ENCODE measurements around the gene DDHD1. TPM values are rescaled to one million over a fixed set of nuclear protein-coding genes. Genes with fewer than 3 reads are reported as not detected.
"Not testable (repeated sequence)": the region's sequence is repeated elsewhere in the genome, so short reads cannot be mapped to it uniquely, and the experiment has no call there.

DDHD1 gene
- polyA plus RNA-seq, 3 donors = 1.5 to 4.7 (median 4.5) TPM

DNA sequence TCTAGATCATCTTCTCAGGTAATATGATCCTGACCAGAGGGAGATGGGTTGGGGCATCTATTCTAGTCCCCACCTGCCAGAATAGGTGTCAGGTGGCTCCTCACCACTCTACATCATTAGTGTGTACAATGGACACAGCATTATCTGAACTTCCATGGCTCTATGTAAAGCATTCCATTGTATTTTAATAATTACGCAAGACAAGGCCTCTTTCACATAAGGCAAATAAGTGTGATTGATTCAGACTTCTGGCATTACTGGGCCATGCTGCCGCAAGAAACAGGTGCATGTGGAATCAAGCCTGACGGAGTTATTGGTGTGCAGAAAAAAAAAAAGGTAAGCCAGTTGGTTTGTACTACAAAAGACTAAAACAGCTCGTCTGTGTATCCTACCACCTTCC, 3.1 kb upstream of the DDHD1 start:
- H3K27ac ChIP-seq (ENCODE audit: low read depth, low read length) = no peak overlapping the region
- 66 to 97% (median 93%) methylated on average over 4 of the region's 4 CpGs for WGBS, 3 donors

DNA sequence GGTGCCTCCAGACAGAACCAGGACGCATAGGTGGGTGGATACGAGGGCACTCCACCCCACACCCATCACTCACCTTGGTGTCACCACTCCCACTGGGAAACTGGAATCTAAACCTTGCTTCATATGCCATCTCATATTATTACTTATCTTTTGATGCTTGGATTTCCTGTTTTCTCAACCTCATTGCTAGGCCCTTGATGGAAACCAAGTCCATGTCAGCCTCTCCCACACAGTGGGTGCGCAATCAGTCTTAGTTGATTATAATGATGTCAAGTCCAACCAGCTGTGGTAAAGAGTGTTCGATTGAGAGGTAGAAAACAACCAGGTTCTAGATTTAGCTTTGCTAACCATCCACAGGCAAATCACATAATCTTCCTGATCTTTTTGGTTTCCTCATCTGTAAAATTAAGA, 584 bp upstream of the DDHD1 start:
- H3K27ac ChIP-seq (ENCODE audit: low read depth, low read length) = no peak overlapping the region
- WGBS, 3 donors = 71 to 82% (median 72%) methylated on average over 4 of the region's 4 CpGs

DNA sequence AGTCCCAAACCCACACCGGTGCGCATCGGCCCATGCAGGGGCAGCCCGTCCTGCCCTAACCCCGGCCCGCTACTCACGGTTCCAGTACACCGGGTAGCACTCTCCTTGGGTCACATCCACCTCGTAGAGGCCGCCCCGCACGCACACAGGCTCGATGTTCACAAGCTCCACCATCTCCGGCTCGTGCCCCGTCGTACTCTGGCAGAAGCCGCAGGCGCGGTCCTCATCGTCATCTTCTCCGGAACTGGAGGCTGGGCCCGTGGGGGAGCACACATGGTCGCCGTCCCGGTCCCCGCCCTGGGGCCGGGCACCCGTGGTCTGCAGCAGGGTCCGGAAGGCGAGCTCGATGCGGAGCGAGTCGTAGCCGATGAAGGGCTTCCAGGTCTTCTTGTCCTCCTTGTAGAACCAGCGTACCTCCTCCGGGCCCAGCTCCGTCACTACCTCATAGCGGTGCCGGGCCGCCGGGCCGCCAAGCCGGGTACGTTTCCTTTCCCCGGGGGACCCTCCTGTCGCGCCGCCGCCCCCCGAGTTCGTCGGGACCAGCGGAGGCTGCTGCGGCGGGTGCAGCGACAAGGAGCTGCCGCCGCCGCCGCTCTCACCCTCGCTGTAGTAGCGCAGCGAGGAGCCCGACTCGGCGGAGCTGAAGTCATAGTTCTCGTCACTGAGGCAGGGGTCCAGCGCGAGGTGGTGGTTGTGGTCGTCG, 788 bp downstream of the DDHD1 start:
- H3K27ac ChIP-seq (ENCODE audit: low read depth, low read length) = peak overlapping the region; percentile 66
- WGBS, 3 donors = 0 to 1% (median 0%) methylated on average over 52 to 73 of the region's 73 CpGs

DNA sequence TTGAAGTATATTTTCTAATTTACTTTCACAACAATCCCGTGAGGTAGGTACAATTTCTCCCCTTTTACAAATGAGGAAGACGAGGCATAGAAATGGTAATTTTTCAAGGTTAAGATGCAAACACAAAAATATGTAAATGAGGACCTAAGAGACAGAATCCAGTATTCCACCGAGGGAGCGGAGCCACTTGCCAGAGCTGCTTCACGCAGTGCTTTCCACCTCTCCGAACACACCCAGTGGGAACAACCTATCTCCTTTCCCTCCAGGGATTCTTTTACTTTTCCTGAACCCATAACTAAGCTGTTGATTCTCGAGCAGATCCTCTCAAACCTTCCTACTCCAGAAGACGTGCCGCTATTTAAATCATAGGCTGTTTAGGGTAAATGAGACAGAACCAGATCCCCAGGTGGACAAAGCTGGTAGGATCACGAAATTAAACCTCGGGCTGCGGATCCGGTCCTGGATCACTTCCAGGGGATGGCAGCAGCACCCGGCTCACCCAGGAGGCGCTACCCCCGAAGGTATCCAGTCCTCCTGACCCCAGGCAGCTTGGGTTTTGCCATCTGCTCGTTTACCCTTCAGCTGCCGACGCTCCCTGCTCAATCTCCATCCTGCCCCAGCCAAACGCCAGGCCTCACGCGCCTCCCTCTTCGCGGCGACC, 1.5 kb downstream of the DDHD1 start:
- H3K27ac ChIP-seq (ENCODE audit: low read depth, low read length) = no peak overlapping the region
- WGBS, 3 donors = 5 to 6% (median 6%) methylated on average over 25 of the region's 25 CpGs

GRCh38 chr14:53149668-53150316, 3.3 kb downstream of the DDHD1 start:
- 78 to 90% (median 81%) methylated on average over 4 of the region's 4 CpGs for WGBS, 3 donors
- no peak overlapping the region for H3K27ac ChIP-seq (ENCODE audit: low read depth, low read length)

DNA sequence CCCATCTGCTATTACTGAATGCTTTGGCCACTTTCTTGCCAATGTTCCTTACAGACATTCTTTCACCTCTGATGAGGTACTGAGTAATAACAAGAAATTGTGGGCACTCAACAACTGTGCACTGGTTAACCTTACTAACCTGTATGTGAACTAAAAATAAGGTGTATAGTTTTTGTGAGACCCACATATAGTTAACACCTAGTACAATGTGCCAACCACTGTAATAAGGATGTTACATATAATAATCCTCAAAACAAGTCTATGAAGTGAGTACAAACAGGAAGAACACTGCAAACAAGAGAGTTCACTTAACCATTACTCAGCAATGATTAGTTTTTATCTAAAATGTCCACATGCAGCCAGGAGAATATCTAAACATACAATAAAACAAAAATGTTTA, 4.5 kb downstream of the DDHD1 start:
- no peak overlapping the region for H3K27ac ChIP-seq (ENCODE audit: low read depth, low read length)

GRCh38 chr14:53147893-53148292, 5.2 kb downstream of the DDHD1 start:
- no peak overlapping the region for H3K27ac ChIP-seq (ENCODE audit: low read depth, low read length)

GRCh38 chr14:53147208-53147607, 5.9 kb downstream of the DDHD1 start:
- no peak overlapping the region for H3K27ac ChIP-seq (ENCODE audit: low read depth, low read length)
- 66 to 83% (median 67%) methylated on average over 2 of the region's 2 CpGs for WGBS, 3 donors

More at GRCh38 chr14:53147893-53148292, 5.2 kb downstream of the DDHD1 start:
- WGBS, 3 donors = 84 to 91% (median 87%) methylated on average over 2 of the region's 2 CpGs

- WGBS, 3 donors = 64 to 94% (median 82%) methylated on average over 3 of the region's 3 CpGs
Observed at GRCh38 chr14:53146739-53147138, 6.4 kb downstream of the DDHD1 start.

DNA sequence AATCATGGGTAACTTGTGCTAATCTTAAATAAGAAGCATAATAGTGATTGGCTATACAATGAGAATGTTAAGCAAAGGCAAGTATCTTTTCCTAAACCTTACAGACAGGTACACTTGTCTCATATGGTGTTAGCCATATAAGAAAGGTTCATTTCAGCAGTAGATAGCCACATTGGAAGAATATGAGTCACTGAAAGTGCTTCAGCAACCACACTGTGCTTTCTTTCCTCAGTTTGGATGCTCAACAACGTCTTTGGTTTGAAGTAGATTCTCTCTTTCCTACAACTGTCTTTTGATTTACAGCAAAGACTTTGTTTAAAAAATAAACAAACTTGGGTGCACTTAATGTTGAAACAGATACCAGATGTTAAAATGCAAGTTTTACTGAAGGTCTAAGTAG, 8.9 kb downstream of the DDHD1 start:
- 76 to 80% (median 78%) methylated on average over 1 of the region's 1 CpG for WGBS, 3 donors

More at GRCh38 chr14:53146739-53147138, 6.4 kb downstream of the DDHD1 start:
- no peak overlapping the region for H3K27ac ChIP-seq (ENCODE audit: low read depth, low read length)

DNA sequence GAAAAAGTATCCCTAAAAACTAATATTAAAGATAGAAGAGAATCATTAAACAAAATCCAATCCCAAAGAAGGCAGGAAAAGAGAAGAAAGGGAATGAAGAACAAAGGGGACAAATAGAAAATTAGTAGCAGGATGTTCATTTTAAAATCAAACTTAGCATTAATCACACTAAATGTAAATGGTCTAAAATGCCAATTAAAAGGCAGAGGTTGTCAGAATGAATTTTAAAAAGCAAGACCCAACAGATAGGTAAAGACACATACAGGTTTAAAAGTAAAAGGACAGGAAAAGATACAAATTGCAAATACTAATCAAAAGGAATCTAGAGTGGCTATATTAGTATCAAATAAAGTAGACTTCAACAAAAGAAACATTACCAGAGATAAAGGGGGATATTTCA, 12.5 kb downstream of the DDHD1 start:
- no peak overlapping the region for H3K27ac ChIP-seq (ENCODE audit: low read depth, low read length)

More for the DNA sequence above, 8.9 kb downstream of the DDHD1 start:
- H3K27ac ChIP-seq (ENCODE audit: low read depth, low read length) = no peak overlapping the region

DNA sequence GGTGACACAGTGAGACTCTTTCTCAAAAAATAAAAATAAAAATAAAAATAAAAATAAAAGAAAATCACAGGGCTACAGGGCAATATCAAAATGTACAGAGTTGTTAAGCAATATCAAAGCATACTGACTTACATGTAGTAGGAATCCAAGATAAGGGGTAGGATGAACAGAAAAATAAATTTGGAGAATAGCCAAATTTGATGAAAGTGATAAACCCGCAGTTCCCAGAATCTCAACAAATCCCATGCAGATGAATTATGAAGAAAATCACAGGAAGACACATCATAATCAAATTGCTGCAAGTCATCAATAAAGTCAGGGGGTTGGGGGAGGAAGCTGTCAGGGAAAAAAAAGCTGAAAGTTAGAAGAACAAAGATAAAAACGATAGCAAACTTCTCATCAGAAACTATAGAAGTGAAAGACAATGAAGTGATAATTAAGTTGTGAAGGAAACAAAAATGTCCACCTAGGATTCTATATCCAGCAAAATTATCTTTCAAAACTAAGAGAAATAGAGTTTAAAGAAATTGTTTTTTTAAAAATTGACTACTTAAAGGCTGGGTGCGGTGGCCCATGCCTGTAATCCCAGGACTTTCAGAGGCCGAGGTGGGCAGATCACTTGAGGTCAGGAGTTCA, 15.4 kb downstream of the DDHD1 start:
- WGBS, 3 donors = 84 to 94% (median 90%) methylated on average over 4 of the region's 4 CpGs
- H3K27ac ChIP-seq (ENCODE audit: low read depth, low read length) = no peak overlapping the region

DNA sequence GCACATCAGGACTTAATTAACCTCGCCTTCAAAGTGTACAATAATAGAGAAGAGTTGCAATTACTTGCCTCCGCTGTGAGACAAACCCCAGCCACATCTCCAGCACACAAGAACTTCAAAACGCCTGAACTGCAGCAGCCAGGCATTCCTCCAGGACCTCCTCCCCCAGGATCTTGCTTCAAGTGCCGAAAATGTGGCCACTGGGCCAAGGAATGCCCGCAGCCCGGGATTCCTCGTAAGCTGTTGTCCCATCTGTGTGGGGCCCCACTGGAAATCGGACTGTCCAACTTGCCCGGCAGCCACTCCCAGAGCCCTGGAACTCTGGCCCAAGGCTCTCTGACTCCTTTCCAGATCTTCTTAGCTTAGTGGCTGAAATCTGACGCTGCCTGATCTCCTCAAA, 22.6 kb downstream of the DDHD1 start:
- 72 to 94% (median 91%) methylated on average over 10 of the region's 10 CpGs for WGBS, 3 donors
- not testable (repeated sequence) for H3K27ac ChIP-seq (ENCODE audit: low read depth, low read length)

DNA sequence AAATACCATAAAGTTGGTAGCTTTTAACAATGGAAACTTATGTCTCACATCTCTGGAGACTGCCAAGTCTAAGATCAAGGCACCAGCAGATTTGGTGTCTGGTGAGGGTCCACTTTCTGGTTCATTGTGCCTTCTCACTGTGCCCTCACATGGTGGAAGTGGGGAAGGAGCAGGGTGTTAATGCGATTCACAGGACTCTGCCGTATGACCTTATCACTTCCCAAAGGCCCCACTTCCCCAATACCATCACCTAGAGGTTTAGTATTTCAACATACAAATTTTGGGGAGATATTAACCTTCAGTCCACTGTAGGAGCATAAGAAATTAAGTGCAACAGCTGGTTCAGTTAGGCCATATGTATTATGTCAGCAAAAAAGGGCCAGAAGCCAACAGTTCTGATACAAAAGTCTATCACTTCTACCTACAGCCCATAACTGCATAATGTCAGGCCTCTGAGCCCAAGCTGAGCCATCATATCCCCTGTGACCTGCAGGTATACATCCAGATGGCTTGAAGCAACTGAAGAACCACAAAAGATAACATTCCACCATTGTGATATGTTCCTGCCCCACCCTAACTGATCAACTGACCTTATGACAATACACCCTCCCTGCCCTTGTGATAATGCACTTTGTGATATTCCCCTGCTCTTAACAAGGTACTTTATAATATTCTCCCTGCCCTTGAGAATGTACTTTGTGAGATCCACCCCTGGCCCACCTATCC, 24.7 kb downstream of the DDHD1 start:
- H3K27ac ChIP-seq (ENCODE audit: low read depth, low read length) = no peak overlapping the region
- WGBS, 3 donors = 63 to 93% (median 71%) methylated on average over 2 of the region's 2 CpGs

DNA sequence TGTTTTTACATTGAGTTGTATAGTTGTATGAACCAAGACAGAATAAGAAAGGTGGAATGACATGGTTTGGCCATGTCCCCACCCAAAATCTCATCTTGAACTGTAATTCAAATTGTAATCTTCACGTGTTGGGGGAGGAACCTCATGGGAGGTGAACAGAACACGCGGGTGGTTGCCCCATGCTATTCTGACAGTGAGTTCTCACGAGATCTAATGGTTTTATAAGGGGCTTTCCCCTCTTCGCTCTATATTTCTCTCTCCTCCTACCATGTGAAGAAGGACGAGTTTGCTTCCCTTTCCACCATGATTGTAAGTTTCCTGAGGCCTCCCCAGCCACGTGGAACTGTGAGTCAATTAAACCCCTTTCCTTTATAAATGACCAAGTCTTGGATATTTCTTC, 25.3 kb downstream of the DDHD1 start:
- H3K27ac ChIP-seq (ENCODE audit: low read depth, low read length) = no peak overlapping the region
- WGBS, 3 donors = 84 to 92% (median 86%) methylated on average over 7 of the region's 7 CpGs

- 12 to 22% (median 14%) methylated on average over 1 of the region's 1 CpG for WGBS, 3 donors
- H3K27ac ChIP-seq (ENCODE audit: low read depth, low read length) = no peak overlapping the region
Observed at GRCh38 chr14:53127151-53127550, 26.0 kb downstream of the DDHD1 start.

DNA sequence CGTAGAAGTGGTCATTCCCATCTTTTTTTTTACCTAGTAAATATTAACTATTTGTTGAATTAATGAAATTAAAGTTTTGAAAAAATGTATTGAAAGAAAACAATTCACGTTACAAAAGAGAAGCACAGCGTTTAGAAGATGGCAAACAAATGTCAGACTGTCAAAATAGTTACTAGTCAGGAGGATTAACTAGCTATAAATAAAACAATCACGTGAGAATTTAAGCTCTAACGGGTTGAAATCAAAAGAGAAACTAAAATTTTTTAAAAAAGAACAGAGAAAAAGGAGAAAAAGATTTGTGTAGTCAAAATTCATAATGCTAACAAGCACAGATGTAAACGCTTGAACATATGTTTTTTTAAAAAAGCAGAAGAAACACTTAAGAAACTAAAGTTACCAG, 26.4 kb downstream of the DDHD1 start:
- H3K27ac ChIP-seq (ENCODE audit: low read depth, low read length) = no peak overlapping the region
- 16 to 53% (median 25%) methylated on average over 6 of the region's 6 CpGs for WGBS, 3 donors

DNA sequence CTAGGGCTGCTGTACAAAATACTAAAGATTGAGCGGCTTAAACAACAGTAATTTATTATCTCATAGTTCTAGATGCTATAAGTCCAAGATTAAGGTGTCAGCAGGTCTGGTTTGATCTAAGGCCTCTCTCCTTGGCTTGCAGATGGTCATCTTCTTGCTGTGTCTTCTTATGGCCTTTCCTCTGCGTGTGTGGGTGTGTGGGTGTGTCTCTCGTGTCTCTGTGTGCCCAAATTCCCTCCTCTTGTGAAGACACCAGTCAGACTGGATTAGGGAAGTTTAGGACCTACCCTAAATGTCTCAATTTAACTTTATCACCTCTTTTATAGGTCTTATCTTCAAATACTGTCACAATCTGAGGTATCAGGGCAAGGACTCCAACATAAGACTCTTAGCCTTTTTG, 28.3 kb downstream of the DDHD1 start:
- 68 to 96% (median 70%) methylated on average over 3 of the region's 3 CpGs for WGBS, 3 donors
- H3K27ac ChIP-seq (ENCODE audit: low read depth, low read length) = no peak overlapping the region

DNA sequence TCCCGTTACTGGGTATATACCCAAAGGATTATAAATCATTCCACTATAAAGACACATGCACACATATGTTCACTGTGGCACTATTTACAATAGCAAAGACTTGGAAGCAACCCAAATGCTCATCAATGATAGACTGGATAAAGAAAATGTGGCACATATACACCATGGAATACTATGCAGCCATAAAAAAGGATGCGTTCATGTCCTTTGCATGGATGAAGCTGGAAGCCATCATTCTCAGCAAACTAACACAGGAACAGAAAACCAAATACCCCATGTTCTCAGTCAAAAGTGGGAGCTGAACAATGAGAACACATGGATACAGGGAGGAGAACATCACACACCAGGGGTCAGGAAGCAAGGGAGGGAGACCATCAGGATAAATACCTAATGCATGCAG, 31.7 kb downstream of the DDHD1 start:
- 96 to 100% (median 96%) methylated on average over 2 of the region's 2 CpGs for WGBS, 3 donors
- not testable (repeated sequence) for H3K27ac ChIP-seq (ENCODE audit: low read depth, low read length)

Measured in adipose tissue (tissue), 3 donors.